ENCODE results near the gene KIF22.
"Not testable (repeated sequence)": the region's sequence is repeated elsewhere in the genome, so short reads cannot be mapped to it uniquely, and the experiment has no call there.

Gene KIF22

GRCh38 chr16:29815032-29815721 is 24.6 kb downstream of the KIF22 start:
- DNase-seq (ENCODE audit: low read depth, low spot score), result no peak

GRCh38 chr16:29815793-29816693 is 25.5 kb downstream of the KIF22 start, which contains the start of gene PAGR1:
Gene PAGR1 (plus strand): TSS chr16:29816152. CDS start chr16:29816526, 374 bp downstream.
- peak; percentile 95 for DNase-seq (ENCODE audit: low read depth, low spot score)

GRCh38 chr16:29816694-29817441 is 26.3 kb downstream of the KIF22 start:
- peak; percentile 16 for DNase-seq (ENCODE audit: low read depth, low spot score)

- DNase-seq (ENCODE audit: low read depth, low spot score), result no peak
Observed at GRCh38 chr16:29818082-29818481, 27.5 kb downstream of the KIF22 start.

- no peak for DNase-seq (ENCODE audit: low read depth, low spot score)
Observed at GRCh38 chr16:29819506-29819905, 29.0 kb downstream of the KIF22 start.

GRCh38 chr16:29820271-29820701 is 29.7 kb downstream of the KIF22 start, which contains the start of gene MVP:
Gene MVP (plus strand): TSS chr16:29820462. CDS start chr16:29830550, 10,088 bp downstream.
- no peak for DNase-seq (ENCODE audit: low read depth, low spot score)

- no peak for DNase-seq (ENCODE audit: low read depth, low spot score)
Observed at GRCh38 chr16:29820730-29821642, 30.4 kb downstream of the KIF22 start.

- no peak for DNase-seq (ENCODE audit: low read depth, low spot score)
Observed at GRCh38 chr16:29821643-29822115, 31.1 kb downstream of the KIF22 start.

- no peak for DNase-seq (ENCODE audit: low read depth, low spot score)
Observed at GRCh38 chr16:29824589-29825144, 34.1 kb downstream of the KIF22 start.

- DNase-seq (ENCODE audit: low read depth, low spot score), result no peak
Observed at GRCh38 chr16:29825145-29826044, 34.8 kb downstream of the KIF22 start.

- DNase-seq (ENCODE audit: low read depth, low spot score), result no peak
Observed at GRCh38 chr16:29826342-29826695, 35.8 kb downstream of the KIF22 start.

GRCh38 chr16:29830774-29831173 is 40.2 kb downstream of the KIF22 start:
- DNase-seq (ENCODE audit: low read depth, low spot score), result no peak

GRCh38 chr16:29831490-29831889 is 40.9 kb downstream of the KIF22 start:
- no peak for DNase-seq (ENCODE audit: low read depth, low spot score)

- DNase-seq (ENCODE audit: low read depth, low spot score), result not testable (repeated sequence)
Observed at GRCh38 chr16:29833219-29833618, 42.7 kb downstream of the KIF22 start.

- no peak for DNase-seq (ENCODE audit: low read depth, low spot score)
Observed at GRCh38 chr16:29834079-29834478, 43.5 kb downstream of the KIF22 start.

- DNase-seq (ENCODE audit: low read depth, low spot score), result no peak
Observed at GRCh38 chr16:29835926-29836325, 45.4 kb downstream of the KIF22 start.

- no peak for DNase-seq (ENCODE audit: low read depth, low spot score)
Observed at GRCh38 chr16:29836623-29837022, 46.1 kb downstream of the KIF22 start.

- no peak for DNase-seq (ENCODE audit: low read depth, low spot score)
Observed at GRCh38 chr16:29837841-29838240, 47.3 kb downstream of the KIF22 start.

GRCh38 chr16:29839822-29840221 is 49.3 kb downstream of the KIF22 start:
- no peak for DNase-seq (ENCODE audit: low read depth, low spot score)
